COLO668 (cell line): Measurements from ENCODE around the gene MMRN2.

Source experiments
- DNase-seq: peaks from one replicate; lab custom pipeline; 2025; ENCODE audit not compliant: unreplicated experiment; lab: John Stamatoyannopoulos, UW

The MMRN2 gene

DNA sequence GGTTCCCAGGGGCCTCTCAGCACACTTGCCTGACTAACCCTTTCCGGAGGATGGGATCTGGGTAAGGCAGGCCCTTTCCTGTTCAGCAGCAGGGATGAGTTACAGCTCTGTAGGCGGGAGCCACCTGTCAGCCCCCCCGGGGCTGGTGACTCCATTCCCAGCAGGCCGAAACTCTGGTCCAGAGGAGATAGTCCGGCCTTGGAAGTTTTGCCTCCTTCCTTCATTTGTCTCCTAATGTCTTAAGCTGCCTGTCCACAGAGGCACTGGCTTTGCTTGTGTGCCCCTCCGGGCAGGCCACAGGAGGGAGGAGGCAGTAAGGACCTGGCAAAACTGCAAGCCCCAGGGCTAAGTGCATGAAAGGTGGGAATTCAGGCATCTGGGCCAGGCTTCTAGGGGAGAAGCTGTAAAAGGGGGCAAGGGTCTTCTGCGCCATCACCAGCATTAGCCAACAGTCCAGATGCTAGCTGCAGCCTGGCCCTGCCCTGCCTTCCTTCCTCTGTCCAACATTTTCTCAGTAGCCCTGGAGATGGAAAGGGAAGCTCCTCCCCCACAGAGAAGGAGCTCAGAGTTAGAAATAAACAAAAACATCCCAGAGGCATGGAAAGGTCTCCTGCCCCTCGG, 12.1 kb upstream of the MMRN2 start:
- DNase-seq: peak; percentile 8

DNA sequence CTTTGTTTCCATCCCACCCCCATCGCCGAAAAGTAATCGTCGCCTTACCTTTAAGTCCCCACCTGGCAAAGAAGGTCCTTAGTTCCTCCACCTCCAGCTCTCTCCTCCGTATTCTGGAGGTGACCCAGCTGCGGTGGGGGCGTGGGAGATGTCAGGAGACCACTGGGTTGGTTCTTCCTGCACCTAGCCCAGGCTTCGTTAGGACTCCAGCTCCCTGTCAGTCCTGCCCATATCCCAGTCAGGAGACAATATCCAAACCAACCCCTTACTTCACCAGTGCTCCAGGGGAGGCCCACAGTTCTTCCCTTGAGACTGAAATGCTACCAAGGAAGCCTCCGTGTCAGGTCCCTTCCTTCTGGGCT, 11.6 kb upstream of the MMRN2 start:
- DNase-seq: no peak

DNA sequence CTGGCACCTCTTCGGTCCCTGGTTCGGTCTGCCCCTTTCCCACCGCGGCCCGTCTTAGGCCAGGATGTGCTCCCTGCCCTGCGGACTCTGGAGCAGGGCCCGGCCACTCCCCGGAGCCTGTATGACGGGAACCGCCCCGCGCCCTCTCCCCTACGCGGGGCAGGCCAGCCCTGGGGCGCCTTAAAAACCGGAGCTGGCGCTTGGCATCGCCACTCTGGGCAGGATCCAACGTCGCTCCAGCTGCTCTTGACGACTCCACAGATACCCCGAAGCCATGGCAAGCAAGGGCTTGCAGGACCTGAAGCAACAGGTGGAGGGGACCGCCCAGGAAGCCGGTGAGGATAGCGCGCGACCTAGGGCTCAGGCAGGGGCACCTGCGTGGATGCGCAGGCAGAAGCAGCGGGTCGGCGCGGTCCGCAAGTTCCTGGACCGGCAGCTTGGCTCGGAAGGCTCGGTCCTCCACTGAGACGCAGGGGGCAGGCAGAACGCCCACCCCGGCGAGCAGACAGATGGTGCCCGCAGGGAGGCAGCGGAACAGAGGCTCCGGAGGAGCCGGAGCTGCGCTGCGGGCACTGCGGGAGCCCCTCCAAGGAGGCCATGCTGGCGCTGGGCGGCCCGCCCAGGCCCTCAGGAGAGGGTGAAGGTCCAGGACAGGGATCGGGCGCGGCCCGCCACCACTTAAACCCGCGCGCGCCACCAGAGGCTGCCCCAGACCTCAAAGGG, 11.0 kb upstream of the MMRN2 start, which contains the start of gene ADIRF:
Gene ADIRF (plus strand): TSS at position 212 of the 723 bp plus-strand sequence. CDS start 63 bp downstream, at position 275.
- peak; percentile 55 for DNase-seq

DNA sequence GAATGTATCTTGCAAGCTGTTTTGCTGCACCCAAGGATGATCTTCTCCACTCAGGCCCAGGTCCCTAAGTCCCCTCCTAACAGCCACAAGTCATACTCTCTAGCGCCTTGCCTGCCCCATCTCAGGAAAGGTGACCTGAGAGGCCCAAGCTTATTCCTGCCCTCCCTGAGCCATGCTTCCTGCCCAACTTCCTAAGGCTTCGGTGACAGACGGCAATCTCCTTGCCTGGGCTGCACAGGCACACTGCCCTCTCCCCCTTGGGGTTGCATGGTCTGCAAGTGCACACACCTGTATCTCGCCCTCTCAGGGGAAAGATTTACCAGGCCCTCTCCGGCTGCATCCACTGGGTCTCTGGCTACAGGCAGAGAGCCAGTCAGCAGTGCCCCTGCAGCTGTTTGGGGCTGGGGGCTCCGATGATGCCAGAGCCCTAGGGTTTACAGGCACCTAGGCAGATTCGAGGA, 10.1 kb upstream of the MMRN2 start:
- no peak for DNase-seq

GRCh38 chr10:86965986-86966654, 8.7 kb upstream of the MMRN2 start:
- no peak for DNase-seq

GRCh38 chr10:86964847-86965190, 7.4 kb upstream of the MMRN2 start:
- DNase-seq: no peak

DNA sequence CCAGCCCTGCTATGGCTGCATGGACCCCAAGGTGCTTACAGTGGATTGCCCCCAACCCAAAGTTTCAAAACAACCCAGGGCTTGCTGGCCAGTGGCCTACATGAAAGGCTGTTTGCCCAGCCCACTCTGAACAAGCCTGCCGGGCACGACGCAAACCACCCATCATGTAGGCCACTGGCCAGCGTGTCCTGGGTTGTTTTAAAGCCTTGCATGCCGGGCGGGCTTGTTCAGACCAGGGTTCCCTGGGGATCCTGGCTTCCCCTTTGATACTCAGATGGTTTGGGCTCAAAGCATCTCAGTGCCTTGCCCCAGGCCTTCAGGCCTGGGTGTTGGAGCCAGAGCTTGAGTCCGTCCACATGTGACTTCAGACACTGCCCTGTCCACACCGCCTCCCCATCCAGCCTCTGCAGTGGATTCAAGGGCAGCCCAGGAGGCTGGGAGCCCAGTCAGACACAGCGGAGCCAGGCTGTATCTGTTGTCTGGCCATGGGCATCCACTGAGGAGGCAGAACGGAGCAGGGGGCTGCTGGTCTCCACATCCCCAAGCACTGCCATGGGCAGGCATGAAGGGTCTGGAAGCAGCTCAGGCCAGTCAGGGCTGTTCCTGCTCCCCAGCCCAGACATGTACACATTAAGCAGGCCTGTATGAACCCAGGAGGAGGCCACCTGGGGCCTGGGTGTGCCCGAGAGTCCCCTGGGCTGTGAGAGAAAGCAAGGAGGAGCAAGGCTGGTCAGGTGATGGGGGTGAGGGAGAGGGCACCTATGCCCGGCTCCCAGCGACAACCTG, 6.8 kb upstream of the MMRN2 start:
- no peak for DNase-seq

DNA sequence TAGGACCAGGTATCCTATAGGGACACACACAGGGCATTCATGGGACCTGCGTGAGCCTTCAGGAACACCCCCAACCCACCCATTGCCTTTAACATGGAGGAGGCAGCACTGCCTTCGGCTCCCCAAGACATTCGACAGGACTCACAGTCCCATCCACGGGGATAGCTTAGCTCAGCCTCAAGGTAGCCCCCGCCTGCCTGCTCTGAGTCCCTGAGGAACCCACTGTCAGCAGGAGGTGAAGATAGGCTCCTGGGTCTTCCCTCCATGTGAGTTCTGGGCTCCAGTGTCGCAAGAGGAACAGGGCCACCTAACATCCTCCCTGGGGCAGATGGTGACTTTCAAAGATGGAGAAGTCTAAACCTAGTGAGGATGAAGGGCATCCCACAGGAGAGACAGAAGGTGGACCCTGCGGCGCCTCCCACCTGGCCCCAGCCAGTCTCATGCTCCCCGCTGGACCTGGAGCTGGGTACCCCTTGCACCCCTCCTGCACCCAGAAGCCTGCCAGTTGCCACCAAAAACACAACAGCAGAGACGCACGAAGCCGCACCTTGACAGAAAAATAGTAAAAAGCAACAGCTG, 6.0 kb upstream of the MMRN2 start:
- DNase-seq: no peak

DNA sequence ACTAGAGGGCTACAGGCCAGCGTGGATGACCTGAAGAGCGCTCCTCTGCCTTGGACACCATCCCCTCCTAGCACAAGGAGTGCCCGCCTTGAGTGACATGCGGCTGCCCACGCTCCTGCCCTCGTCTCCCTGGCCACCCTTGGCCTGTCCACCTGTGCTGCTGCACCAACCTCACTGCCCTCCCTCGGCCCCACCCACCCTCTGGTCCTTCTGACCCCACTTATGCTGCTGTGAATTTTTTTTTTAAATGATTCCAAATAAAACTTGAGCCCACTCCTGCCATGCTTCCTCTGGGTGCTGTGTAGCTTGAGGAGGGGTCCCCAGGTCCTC, 5.5 kb upstream of the MMRN2 start:
- no peak for DNase-seq

DNA sequence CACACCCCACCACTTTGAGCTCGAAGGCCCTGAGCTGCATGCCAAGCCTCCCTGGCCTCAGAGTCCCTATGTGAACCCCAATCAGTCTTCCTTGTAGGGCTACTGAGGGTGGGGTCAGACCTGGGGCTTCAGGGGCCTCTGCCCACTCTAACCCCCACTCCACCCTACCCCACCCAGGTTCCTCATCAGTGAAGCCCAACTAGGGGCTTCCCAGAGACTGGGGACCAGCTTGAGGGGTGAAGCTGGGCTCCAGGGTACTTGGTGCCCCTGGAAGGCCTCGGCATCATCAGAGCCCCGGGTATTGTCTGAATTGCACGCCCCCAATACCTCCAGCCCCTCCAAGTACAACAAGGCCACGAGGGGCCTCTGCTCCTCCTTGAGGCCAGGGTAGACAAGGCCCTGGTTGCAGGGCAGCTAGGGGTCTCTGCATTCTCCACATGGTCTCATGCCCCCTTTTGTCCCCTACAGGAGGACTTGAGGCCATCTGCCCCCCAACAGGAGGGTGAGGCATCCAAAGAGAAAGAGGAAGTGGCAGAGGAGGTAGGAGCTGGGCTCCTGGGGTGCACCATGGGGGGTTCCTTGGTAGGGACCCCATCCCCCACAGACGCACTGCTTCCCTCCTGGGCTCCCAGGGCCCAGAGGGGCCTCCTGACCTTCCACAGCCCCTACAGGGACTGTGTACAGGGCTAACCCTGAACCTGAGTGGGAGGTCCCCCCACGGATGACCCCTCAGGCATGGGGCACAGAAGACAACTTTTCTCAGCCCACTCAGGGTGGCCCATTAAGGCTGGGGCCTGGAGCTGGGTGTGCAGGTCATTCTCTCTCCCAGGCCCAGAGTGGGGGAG, 4.9 kb upstream of the MMRN2 start:
- no peak for DNase-seq

- no peak for DNase-seq
Observed at GRCh38 chr10:86961481-86962091, 4.2 kb upstream of the MMRN2 start.

- DNase-seq: no peak
Observed at GRCh38 chr10:86960863-86961434, 3.5 kb upstream of the MMRN2 start.

DNA sequence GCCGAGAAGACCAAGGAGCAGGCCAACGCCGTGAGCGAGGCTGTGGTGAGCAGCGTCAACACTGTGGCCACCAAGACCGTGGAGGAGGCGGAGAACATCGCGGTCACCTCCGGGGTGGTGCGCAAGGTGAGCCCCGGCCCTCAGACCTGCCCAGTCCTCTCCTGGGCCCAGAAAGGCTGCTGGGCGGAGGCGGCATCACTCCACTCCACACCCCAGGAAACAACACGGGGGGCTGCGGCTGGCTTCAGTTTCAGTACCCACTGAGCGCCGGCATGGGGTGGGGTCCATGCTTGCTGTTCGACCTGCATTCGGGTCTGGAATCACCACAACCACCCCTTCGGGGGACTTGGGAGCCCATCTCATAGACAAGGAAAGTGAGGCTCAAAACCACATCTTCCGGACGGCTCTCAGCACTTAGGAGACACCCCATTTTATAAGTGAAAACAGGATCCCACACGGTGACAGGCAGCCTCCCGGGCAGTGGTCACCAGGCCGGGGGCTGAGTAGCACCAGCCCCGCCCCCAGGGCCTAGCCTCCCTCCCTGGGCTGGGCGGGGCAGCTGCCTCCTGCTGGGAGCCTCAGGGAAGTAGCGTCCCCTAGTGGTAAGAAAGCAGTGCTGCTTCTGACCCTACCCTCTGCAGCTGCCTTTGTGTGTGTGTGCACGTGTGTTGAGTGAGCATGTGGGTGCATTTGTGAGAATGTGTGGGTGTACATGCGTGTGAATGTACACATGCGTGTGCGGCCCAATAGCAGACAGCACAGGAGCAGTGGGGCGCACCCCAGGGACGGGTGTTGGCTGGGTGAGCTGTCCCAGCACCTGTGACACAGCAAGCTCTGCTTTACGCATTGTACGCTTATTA, 2.8 kb upstream of the MMRN2 start:
- peak; percentile 27 for DNase-seq

- no peak for DNase-seq
Observed at GRCh38 chr10:86959737-86960002, 2.3 kb upstream of the MMRN2 start.

DNA sequence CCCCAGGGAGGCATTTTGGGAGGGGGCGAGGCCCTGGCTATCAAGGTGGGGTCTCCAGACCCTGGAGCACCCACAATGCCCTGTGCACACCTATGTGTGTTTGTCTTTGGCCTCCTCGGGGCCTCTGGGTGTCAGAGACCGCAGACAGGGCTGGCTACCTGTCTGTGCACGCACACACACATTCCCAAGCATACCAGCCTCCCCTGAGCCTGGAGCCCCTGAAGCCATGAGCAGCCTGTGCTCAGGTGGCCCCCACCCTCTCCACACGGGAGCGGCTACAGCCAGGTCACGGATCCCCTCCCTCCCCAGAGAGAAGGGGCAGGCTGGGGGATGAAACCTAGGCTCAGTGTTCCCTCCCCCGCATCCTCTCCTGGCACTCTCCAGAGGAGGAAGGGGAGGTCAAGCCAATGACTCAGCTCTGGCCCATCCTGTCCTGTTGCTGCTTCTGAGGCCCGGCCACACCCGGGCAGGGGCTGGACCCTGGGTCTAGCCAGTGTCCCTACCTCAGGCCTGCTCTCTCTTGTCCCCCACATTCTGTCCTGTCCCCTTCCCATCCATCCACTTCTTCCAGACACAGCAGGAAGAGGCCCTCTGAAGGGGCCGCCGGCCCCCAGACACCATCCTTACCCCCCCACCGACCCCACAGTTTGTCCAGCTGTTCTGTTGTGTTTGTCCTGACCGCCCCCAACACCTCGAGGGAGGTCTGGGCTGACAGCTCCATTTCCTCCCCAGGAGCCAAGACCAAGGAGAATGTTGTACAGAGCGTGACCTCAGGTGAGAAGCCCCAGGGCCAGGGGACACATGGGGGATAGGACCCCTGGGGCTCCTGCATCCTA, 1.7 kb upstream of the MMRN2 start:
- DNase-seq: no peak

- DNase-seq: peak; percentile 71
Observed at GRCh38 chr10:86958116-86958900, 893 bp upstream of the MMRN2 start, which contains the start of gene SNCG. Gene SNCG, plus strand, starts transcription at chr10:86958599. Its CDS starts 99 bp downstream, at chr10:86958698.

DNA sequence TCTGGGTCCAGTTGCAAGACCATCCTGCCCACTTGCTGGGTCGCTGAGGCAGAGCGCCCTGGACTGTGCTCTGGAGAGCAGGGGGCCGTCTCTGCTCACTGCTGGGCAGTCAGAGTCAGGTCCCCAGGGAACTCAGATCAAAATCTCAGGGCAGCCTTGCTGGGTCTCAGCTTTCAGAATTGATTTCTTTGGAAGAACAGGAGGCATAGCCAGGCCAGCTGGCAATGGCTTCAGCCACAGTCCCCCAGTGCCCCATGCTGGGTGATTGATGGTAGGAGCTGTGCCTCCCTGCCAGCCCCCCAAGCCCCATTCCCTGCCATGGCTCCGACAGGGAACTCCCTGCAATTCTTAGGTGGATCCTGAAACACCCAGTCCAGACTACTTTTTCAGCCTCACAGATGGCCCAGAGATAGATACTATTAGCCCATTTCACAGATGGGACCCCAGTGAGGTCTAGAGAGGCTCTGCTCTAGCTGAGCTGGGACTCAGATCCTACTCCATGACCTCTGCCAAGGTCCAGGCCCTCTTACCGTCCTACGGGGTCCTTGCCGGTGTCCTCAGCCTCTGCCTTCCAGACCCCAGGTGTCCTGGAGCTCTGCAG, 467 bp downstream of the MMRN2 start:
- DNase-seq: no peak
